Fibroblast of skin of left quadriceps (primary cell): ENCODE data around the gene ADAMTS19.
A peak's percentile ranks its signal among the peaks of the same experiment; 100 is the strongest.
"Not testable (repeated sequence)": the region's sequence is repeated elsewhere in the genome, so short reads cannot be mapped to it uniquely, and the experiment has no call there.

Experiments used
- DNase-seq, 2 experiments: peaks; one replicate each; pipeline ENCODE4 v3.0.0-alpha.2; 2013; ENCODE audit warnings: low read depth in 2 of 2

Gene ADAMTS19

GRCh38 chr5:129584496-129584895, 124.4 kb downstream of the ADAMTS19 start:
- not testable (repeated sequence) for DNase-seq

- no peak for DNase-seq
Observed at GRCh38 chr5:129591508-129592160, 131.5 kb downstream of the ADAMTS19 start.

GRCh38 chr5:129593525-129593924, 133.4 kb downstream of the ADAMTS19 start:
- no peak for DNase-seq

GRCh38 chr5:129601576-129601975, 141.5 kb downstream of the ADAMTS19 start:
- no peak for DNase-seq

GRCh38 chr5:129608350-129608749, 148.3 kb downstream of the ADAMTS19 start:
- no peak for DNase-seq

- DNase-seq, result no peak
Observed at GRCh38 chr5:129609710-129610109, 149.6 kb downstream of the ADAMTS19 start.

- no peak for DNase-seq
Observed at GRCh38 chr5:129616517-129616916, 156.4 kb downstream of the ADAMTS19 start.

- DNase-seq, result no peak
Observed at GRCh38 chr5:129617206-129617605, 157.1 kb downstream of the ADAMTS19 start.

GRCh38 chr5:129619782-129620181, 159.7 kb downstream of the ADAMTS19 start:
- no peak for DNase-seq

- DNase-seq, result no peak
Observed at GRCh38 chr5:129622531-129622930, 162.4 kb downstream of the ADAMTS19 start.

- DNase-seq, result peak; percentile 7 to 14
Observed at GRCh38 chr5:129629575-129629974, 169.5 kb downstream of the ADAMTS19 start.

GRCh38 chr5:129630101-129630500, 170.0 kb downstream of the ADAMTS19 start:
- DNase-seq, result peak; percentile 76

- DNase-seq, result peak; percentile 66
Observed at GRCh38 chr5:129631961-129632360, 171.9 kb downstream of the ADAMTS19 start.

- not testable (repeated sequence) for DNase-seq
Observed at GRCh38 chr5:129637501-129637900, 177.4 kb downstream of the ADAMTS19 start.

- no peak for DNase-seq
Observed at GRCh38 chr5:129639331-129639730, 179.2 kb downstream of the ADAMTS19 start.

- DNase-seq, result no peak
Observed at GRCh38 chr5:129652349-129653056, 192.4 kb downstream of the ADAMTS19 start.

- DNase-seq, result no peak
Observed at GRCh38 chr5:129653057-129653375, 192.9 kb downstream of the ADAMTS19 start.

- no peak for DNase-seq
Observed at GRCh38 chr5:129653442-129653841, 193.3 kb downstream of the ADAMTS19 start.

GRCh38 chr5:129656952-129657351, 196.9 kb downstream of the ADAMTS19 start:
- no peak for DNase-seq

GRCh38 chr5:129658801-129659200, 198.7 kb downstream of the ADAMTS19 start:
- DNase-seq, result no peak

- DNase-seq, result no peak
Observed at GRCh38 chr5:129661366-129662035, 201.4 kb downstream of the ADAMTS19 start.

- peak; percentile 12 to 20 for DNase-seq
Observed at GRCh38 chr5:129664336-129664937, 204.3 kb downstream of the ADAMTS19 start.
